Measurements from ENCODE around the gene HLA-C.
"Not testable (repeated sequence)": the region's sequence is repeated elsewhere in the genome, so short reads cannot be mapped to it uniquely, and the experiment has no call there.

The HLA-C gene

DNA sequence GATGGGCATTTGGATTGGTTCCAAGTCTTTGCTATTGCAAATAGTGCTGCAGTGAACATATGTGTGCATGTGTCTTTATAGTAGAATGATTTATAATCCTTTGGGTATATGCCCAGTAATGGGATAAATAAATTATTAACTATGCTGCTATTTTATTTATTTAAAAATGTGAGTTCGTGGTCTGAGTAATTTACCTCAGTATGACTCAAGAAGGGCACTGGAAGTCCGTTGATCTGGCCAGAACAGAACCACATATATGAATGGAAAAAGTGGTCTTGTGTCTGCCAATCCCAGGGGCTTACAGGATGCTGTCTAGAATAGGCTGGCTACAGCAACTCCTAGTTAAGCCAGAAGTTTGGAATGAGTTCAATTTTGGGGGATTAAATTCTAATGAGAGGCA, 27.6 kb upstream of the HLA-C start:
- Histone ChIP-seq H3K4me1 (ENCODE audit: control insufficient read depth, insufficient read depth, low read length) (no peaks in the 10 kb centered on the region), H3K9ac (ENCODE audit: low read length) (no peak overlapping the region), H3K9me3 (ENCODE audit: control insufficient read depth, low read length) (peaks cover 11% of the 10 kb centered on the region), H3K27me3 (replicated peaks; ENCODE audit: control insufficient read depth, insufficient read depth, low read length) (peaks cover 46% of the 10 kb centered on the region), H3K36me3 (ENCODE audit: control insufficient read depth, insufficient read depth, low read length, severe bottlenecking) (no peaks in the 10 kb centered on the region), H3K4me3 (ENCODE audit: low read length) (no peak overlapping the region)
- no peak for DNase-seq (ENCODE audit: low read depth)

GRCh38 chr6:31294056-31294455, 22.2 kb upstream of the HLA-C start:
- DNase-seq (ENCODE audit: low read depth), result no peak
- Histone ChIP-seq H3K9ac (ENCODE audit: low read length) (no peak overlapping the region), H3K4me1 (ENCODE audit: control insufficient read depth, insufficient read depth, low read length) (no peaks in the 10 kb centered on the region), H3K27me3 (replicated peaks; ENCODE audit: control insufficient read depth, insufficient read depth, low read length) (peaks cover 29% of the 10 kb centered on the region), H3K36me3 (ENCODE audit: control insufficient read depth, insufficient read depth, low read length, severe bottlenecking) (no peaks in the 10 kb centered on the region), H3K9me3 (ENCODE audit: control insufficient read depth, low read length) (peaks cover 11% of the 10 kb centered on the region), H3K4me3 (ENCODE audit: low read length) (no peak overlapping the region)

GRCh38 chr6:31293343-31293742, 21.5 kb upstream of the HLA-C start:
- Histone ChIP-seq H3K4me1 (ENCODE audit: control insufficient read depth, insufficient read depth, low read length) (no peaks in the 10 kb centered on the region), H3K27me3 (replicated peaks; ENCODE audit: control insufficient read depth, insufficient read depth, low read length) (peaks cover 31% of the 10 kb centered on the region), H3K9ac (ENCODE audit: low read length) (no peak overlapping the region), H3K4me3 (ENCODE audit: low read length) (no peak overlapping the region), H3K9me3 (ENCODE audit: control insufficient read depth, low read length) (peaks cover 6% of the 10 kb centered on the region), H3K36me3 (ENCODE audit: control insufficient read depth, insufficient read depth, low read length, severe bottlenecking) (no peaks in the 10 kb centered on the region)
- peak; percentile 31 for DNase-seq (ENCODE audit: low read depth)

GRCh38 chr6:31289788-31290187, 17.9 kb upstream of the HLA-C start:
- Histone ChIP-seq H3K9ac (ENCODE audit: low read length) (no peak overlapping the region), H3K4me1 (ENCODE audit: control insufficient read depth, insufficient read depth, low read length) (peaks cover 10% of the 10 kb centered on the region), H3K9me3 (ENCODE audit: control insufficient read depth, low read length) (no peaks in the 10 kb centered on the region), H3K4me3 (ENCODE audit: low read length) (no peak overlapping the region), H3K27me3 (replicated peaks; ENCODE audit: control insufficient read depth, insufficient read depth, low read length) (peaks cover 27% of the 10 kb centered on the region), H3K36me3 (ENCODE audit: control insufficient read depth, insufficient read depth, low read length, severe bottlenecking) (no peaks in the 10 kb centered on the region)
- DNase-seq (ENCODE audit: low read depth), result no peak

- no peak overlapping the region for H3K9ac ChIP-seq (ENCODE audit: low read length)
- no peaks in the 10 kb centered on the region for H3K36me3 ChIP-seq (ENCODE audit: control insufficient read depth, insufficient read depth, low read length, severe bottlenecking)
- no peak for DNase-seq (ENCODE audit: low read depth)
Observed at GRCh38 chr6:31287619-31288018, 15.7 kb upstream of the HLA-C start.

GRCh38 chr6:31285982-31286381, 14.1 kb upstream of the HLA-C start:
- H3K36me3 ChIP-seq (ENCODE audit: control insufficient read depth, insufficient read depth, low read length, severe bottlenecking), result no peaks in the 10 kb centered on the region
- peaks cover 5% of the 10 kb centered on the region for H3K9me3 ChIP-seq (ENCODE audit: control insufficient read depth, low read length)
- H3K27me3 ChIP-seq (replicated peaks; ENCODE audit: control insufficient read depth, insufficient read depth, low read length), result peaks cover 31% of the 10 kb centered on the region
- peaks cover 10% of the 10 kb centered on the region for H3K4me1 ChIP-seq (ENCODE audit: control insufficient read depth, insufficient read depth, low read length)
- DNase-seq (ENCODE audit: low read depth), result no peak
- H3K4me3 ChIP-seq (ENCODE audit: low read length), result no peak overlapping the region
- H3K9ac ChIP-seq (ENCODE audit: low read length), result no peak overlapping the region

More at GRCh38 chr6:31287619-31288018, 15.7 kb upstream of the HLA-C start:
- H3K9me3 ChIP-seq (ENCODE audit: control insufficient read depth, low read length), result no peaks in the 10 kb centered on the region
- no peak overlapping the region for H3K4me3 ChIP-seq (ENCODE audit: low read length)
- peaks cover 24% of the 10 kb centered on the region for H3K27me3 ChIP-seq (replicated peaks; ENCODE audit: control insufficient read depth, insufficient read depth, low read length)
- peaks cover 10% of the 10 kb centered on the region for H3K4me1 ChIP-seq (ENCODE audit: control insufficient read depth, insufficient read depth, low read length)

GRCh38 chr6:31285486-31285885, 13.6 kb upstream of the HLA-C start:
- H3K9me3 ChIP-seq (ENCODE audit: control insufficient read depth, low read length), result peaks cover 5% of the 10 kb centered on the region
- no peaks in the 10 kb centered on the region for H3K36me3 ChIP-seq (ENCODE audit: control insufficient read depth, insufficient read depth, low read length, severe bottlenecking)
- DNase-seq (ENCODE audit: low read depth), result no peak
- peaks cover 10% of the 10 kb centered on the region for H3K4me1 ChIP-seq (ENCODE audit: control insufficient read depth, insufficient read depth, low read length)
- H3K9ac ChIP-seq (ENCODE audit: low read length), result no peak overlapping the region
- H3K4me3 ChIP-seq (ENCODE audit: low read length), result no peak overlapping the region
- H3K27me3 ChIP-seq (replicated peaks; ENCODE audit: control insufficient read depth, insufficient read depth, low read length), result peaks cover 31% of the 10 kb centered on the region

- Histone ChIP-seq H3K9me3 (ENCODE audit: control insufficient read depth, low read length) (peaks cover 18% of the 10 kb centered on the region), H3K27me3 (replicated peaks; ENCODE audit: control insufficient read depth, insufficient read depth, low read length) (peaks cover 27% of the 10 kb centered on the region)
- H3K4me1 ChIP-seq (ENCODE audit: control insufficient read depth, insufficient read depth, low read length); DNase-seq (ENCODE audit: low read depth); H3K36me3 ChIP-seq (ENCODE audit: control insufficient read depth, insufficient read depth, low read length, severe bottlenecking); H3K9ac ChIP-seq (ENCODE audit: low read length); H3K4me3 ChIP-seq (ENCODE audit: low read length): not testable (repeated sequence)
Observed at GRCh38 chr6:31279647-31280046, 7.8 kb upstream of the HLA-C start.

DNA sequence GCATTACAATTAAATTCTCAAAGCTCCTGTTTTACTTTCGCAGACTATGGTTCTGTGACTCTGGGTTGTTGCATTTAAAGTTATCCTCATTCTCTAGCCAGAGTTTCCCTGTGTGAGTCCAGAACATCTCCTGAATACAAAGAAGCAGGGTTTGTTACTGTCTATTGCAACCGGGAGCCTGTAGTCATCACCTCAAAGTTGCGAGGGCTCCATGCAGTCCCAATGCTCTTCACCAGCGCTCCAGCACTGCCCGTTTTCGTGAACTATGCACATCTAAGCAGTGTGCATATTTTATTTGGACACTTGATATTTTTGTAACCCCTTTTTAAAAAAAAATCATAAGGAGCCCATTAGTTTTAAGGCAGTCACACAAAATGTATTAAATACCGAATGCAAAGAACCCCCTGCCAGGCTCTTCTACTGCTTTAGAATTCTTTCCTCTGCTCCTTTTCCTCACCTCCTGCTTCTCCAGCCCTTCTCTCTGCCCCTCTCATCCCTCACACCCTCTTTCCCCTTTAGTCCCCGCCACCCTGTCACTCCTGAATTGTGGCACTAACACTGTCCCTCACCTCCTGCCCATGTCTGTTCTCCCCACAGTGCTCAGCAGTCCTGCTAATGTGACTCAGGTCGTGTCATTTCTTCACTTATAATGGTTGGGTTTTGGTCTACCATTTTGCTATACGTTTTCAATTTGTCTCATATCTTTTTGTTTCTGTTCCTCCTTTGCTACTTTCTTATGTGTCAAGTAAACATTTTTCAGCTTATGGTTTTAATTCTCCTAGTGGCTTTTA, 1.1 kb upstream of the HLA-C start:
- Histone ChIP-seq H3K9ac (ENCODE audit: low read length) (peak overlapping the region; percentile 91), H3K9me3 (ENCODE audit: control insufficient read depth, low read length) (peaks cover 13% of the 10 kb centered on the region), H3K4me3 (ENCODE audit: low read length) (peak overlapping the region; percentile 87), H3K36me3 (ENCODE audit: control insufficient read depth, insufficient read depth, low read length, severe bottlenecking) (peaks cover 22% of the 10 kb centered on the region), H3K4me1 (ENCODE audit: control insufficient read depth, insufficient read depth, low read length) (peaks cover 10% of the 10 kb centered on the region), H3K27me3 (replicated peaks; ENCODE audit: control insufficient read depth, insufficient read depth, low read length) (peaks cover 20% of the 10 kb centered on the region)
- DNase-seq (ENCODE audit: low read depth), result no peak

- peaks cover 10% of the 10 kb centered on the region for H3K4me1 ChIP-seq (ENCODE audit: control insufficient read depth, insufficient read depth, low read length)
- H3K9me3 ChIP-seq (ENCODE audit: control insufficient read depth, low read length), result peaks cover 13% of the 10 kb centered on the region
- peaks cover 16% of the 10 kb centered on the region for H3K27me3 ChIP-seq (replicated peaks; ENCODE audit: control insufficient read depth, insufficient read depth, low read length)
- DNase-seq (ENCODE audit: low read depth), result peak; percentile 34
- peaks cover 23% of the 10 kb centered on the region for H3K36me3 ChIP-seq (ENCODE audit: control insufficient read depth, insufficient read depth, low read length, severe bottlenecking)
- peak overlapping the region; percentile 87 for H3K4me3 ChIP-seq (ENCODE audit: low read length)
- peak overlapping the region; percentile 91 for H3K9ac ChIP-seq (ENCODE audit: low read length)
Observed at GRCh38 chr6:31272436-31272835, 544 bp upstream of the HLA-C start.

DNA sequence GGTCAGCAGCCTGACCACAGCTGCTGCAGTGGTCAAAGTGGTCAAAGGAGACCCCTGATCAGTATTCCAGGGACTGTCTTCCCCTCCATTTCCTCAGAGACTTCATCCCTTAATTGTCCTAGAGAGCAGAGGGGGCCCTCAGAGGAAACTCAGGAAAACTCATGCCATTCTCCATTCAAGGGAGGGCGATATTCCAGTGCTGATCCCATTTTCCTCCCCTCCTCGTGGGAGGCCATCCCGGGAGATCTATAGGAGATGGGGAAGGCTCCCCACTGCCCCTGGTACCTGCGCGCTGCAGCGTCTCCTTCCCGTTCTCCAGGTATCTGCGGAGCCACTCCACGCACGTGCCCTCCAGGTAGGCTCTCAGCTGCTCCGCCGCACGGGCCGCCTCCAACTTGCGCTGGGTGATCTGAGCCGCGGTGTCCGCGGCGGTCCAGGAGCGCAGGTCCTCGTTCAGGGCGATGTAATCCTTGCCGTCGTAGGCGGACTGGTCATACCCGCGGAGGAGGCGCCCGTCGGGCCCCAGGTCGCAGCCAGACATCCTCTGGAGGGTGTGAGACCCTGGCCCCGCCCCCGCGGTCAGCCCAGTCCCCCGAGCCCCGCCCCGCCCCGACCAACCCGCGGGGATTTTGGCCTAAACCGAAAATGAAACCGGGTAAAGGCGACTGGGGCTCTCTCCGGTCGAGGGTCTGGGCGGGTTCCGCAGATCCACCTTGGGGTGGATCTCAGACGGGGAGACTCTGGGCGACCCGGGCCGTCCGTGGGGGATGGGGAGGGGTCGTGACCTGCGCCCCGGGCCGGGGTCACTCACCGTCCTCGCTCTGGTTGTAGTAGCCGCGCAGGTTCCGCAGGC, 878 bp downstream of the HLA-C start:
- Histone ChIP-seq H3K4me3 (ENCODE audit: low read length) (peak overlapping the region; percentile 87), H3K27me3 (replicated peaks; ENCODE audit: control insufficient read depth, insufficient read depth, low read length) (peaks cover 6% of the 10 kb centered on the region), H3K9ac (ENCODE audit: low read length) (peak overlapping the region; percentile 91), H3K9me3 (ENCODE audit: control insufficient read depth, low read length) (no peaks in the 10 kb centered on the region), H3K4me1 (ENCODE audit: control insufficient read depth, insufficient read depth, low read length) (peaks cover 10% of the 10 kb centered on the region), H3K36me3 (ENCODE audit: control insufficient read depth, insufficient read depth, low read length, severe bottlenecking) (peaks cover 23% of the 10 kb centered on the region)
- DNase-seq (ENCODE audit: low read depth), result peak; percentile 88
